HUES48 (cell line): ENCODE data around the gene STK32C.
A peak's percentile ranks its signal among the peaks of the same experiment; 100 is the strongest.

Source experiments
- H3K27ac ChIP-seq: one replicate; pipeline ENCODE4 v1.7.0; 2013; ENCODE audit warnings: low read depth, low read length, inconsistent platforms
- H3K27me3 ChIP-seq: 2 replicates; pipeline ENCODE4 v1.6.1; 2013; ENCODE audit warnings: mild to moderate bottlenecking, low read length; ENCODE audit not compliant: control insufficient read depth, insufficient read depth
- H3K36me3 ChIP-seq: 2 replicates; pipeline ENCODE4 v1.6.1; 2013; ENCODE audit warnings: low read length; ENCODE audit not compliant: control insufficient read depth, insufficient read depth
- H3K4me1 ChIP-seq: 2 replicates; pipeline ENCODE4 v1.6.1; 2013; ENCODE audit warnings: mild to moderate bottlenecking, low read length; ENCODE audit not compliant: control insufficient read depth, insufficient read depth
- H3K4me3 ChIP-seq: 2 replicates; pipeline ENCODE4 v1.5.1; 2013; ENCODE audit warnings: mild to moderate bottlenecking, low read depth, low read length
- H3K9ac ChIP-seq: 2 replicates; pipeline ENCODE4 v1.6.1; 2013; ENCODE audit warnings: mild to moderate bottlenecking, low read depth, low read length, moderate library complexity
- H3K9me3 ChIP-seq: 2 replicates; pipeline ENCODE4 v1.6.1; 2013; ENCODE audit warnings: low read length; ENCODE audit not compliant: control insufficient read depth, insufficient read depth

The STK32C gene

DNA sequence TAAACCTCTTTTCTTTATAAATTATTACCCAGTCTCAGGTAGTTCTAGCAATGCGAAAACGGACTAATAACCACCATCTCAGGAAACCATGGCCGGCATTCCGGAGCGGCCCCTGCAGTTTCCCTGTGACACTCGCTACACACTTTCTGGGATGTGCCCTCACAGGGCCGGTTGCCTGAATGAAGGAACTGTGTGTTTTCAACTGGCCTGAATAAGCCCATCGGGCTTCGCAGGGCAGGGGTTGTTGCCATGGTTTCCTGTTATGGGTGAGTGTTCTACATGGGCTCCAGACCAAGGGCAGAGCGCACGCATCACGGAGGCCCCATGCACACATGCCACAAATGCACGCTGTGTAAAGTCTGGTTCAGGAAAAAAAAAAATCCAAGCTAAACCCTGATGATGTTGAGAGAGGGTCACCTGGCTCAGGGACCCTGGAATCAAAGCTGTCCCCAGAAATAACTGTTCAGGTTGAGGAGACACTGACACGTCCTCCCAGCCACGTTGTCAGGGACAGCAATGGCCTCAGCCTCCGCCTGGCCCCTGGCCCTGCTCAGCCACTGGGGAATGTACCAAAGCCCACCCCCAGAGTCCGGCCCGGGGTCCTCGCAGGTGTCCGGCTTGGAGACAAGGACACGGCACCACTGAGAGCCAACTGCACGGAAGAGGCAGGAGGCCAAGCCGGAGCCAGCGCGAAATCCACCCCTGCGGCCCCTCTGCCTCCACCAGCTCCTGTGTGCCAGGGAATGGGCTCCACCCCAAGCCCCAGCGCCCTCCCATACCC is 47.9 kb downstream of the STK32C start:
- Histone ChIP-seq H3K9me3 (no peaks in the 10 kb centered on the region), H3K4me1 (no peaks in the 10 kb centered on the region), H3K9ac (no peak overlapping the region), H3K36me3 (no peaks in the 10 kb centered on the region), H3K27ac (no peak overlapping the region), H3K4me3 (no peak overlapping the region), H3K27me3 (no peaks in the 10 kb centered on the region)

- Histone ChIP-seq H3K27ac (no peak overlapping the region), H3K4me3 (no peak overlapping the region), H3K36me3 (no peaks in the 10 kb centered on the region), H3K9ac (no peak overlapping the region), H3K27me3 (no peaks in the 10 kb centered on the region), H3K4me1 (no peaks in the 10 kb centered on the region), H3K9me3 (no peaks in the 10 kb centered on the region)
These were observed 49.3 kb downstream of the STK32C start for GRCh38 chr10:132258423-132258822.

DNA sequence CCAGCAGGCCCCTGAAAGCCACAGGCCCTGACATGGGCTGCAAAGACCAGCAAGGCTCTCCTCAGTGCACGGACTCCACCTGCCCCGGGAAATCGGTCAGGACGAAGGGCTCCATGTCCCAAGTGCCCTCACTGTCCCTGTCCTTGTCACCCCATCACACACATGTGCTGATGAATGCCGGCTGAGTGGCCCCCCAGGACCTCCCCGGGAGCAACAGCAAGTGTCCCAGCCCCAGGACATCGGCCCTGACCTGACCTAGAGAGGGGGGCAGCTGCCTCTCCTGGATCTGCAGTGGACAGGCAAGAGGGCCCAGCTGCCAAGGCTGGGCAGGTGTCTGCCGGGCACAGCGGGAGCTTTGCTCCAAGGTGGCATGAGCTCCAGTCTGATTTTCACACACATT is 49.8 kb downstream of the STK32C start:
- no peaks in the 10 kb centered on the region for H3K4me1 ChIP-seq
- H3K9me3 ChIP-seq = no peaks in the 10 kb centered on the region

GRCh38 chr10:132257271-132257670 is 50.5 kb downstream of the STK32C start:
- H3K4me1 ChIP-seq = no peaks in the 10 kb centered on the region
- no peak overlapping the region for H3K9ac ChIP-seq
- no peak overlapping the region for H3K27ac ChIP-seq
- no peaks in the 10 kb centered on the region for H3K9me3 ChIP-seq
- H3K36me3 ChIP-seq = no peaks in the 10 kb centered on the region
- H3K27me3 ChIP-seq = no peaks in the 10 kb centered on the region
- H3K4me3 ChIP-seq = no peak overlapping the region

More for the DNA sequence above, 49.8 kb downstream of the STK32C start:
- Histone ChIP-seq H3K27me3 (no peaks in the 10 kb centered on the region), H3K4me3 (no peak overlapping the region), H3K36me3 (no peaks in the 10 kb centered on the region), H3K9ac (no peak overlapping the region), H3K27ac (no peak overlapping the region)

GRCh38 chr10:132256866-132257265 is 50.9 kb downstream of the STK32C start:
- H3K36me3 ChIP-seq = no peaks in the 10 kb centered on the region
- no peak overlapping the region for H3K4me3 ChIP-seq
- no peaks in the 10 kb centered on the region for H3K4me1 ChIP-seq
- no peak overlapping the region for H3K9ac ChIP-seq
- no peak overlapping the region for H3K27ac ChIP-seq
- no peaks in the 10 kb centered on the region for H3K9me3 ChIP-seq
- H3K27me3 ChIP-seq = no peaks in the 10 kb centered on the region

- H3K9me3 ChIP-seq = no peaks in the 10 kb centered on the region
- no peak overlapping the region for H3K27ac ChIP-seq
- no peaks in the 10 kb centered on the region for H3K4me1 ChIP-seq
- H3K27me3 ChIP-seq = no peaks in the 10 kb centered on the region
- H3K9ac ChIP-seq = no peak overlapping the region
- H3K4me3 ChIP-seq = no peak overlapping the region
- no peaks in the 10 kb centered on the region for H3K36me3 ChIP-seq
These were observed 52.0 kb downstream of the STK32C start for GRCh38 chr10:132255489-132256344.

DNA sequence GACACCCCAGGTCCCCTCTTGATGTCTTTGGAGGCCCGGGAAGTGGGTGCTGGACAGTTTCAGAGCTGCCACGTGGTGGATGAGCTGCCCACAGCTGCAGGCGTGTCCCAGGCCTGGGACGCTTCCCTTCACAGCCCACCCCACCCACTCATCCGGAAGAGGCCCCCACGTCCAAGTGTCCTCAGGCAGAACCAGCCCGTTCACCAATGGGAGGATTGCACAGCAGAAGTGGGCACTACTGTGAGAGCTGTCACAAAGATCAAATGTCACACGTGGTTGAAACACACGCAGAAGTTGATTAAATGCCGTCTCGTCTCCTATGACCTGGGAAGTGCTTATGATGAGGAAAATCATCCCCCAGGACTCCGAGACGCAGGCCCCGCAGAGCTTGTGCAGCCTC is 52.9 kb downstream of the STK32C start:
- Histone ChIP-seq H3K4me1 (no peaks in the 10 kb centered on the region), H3K9ac (no peak overlapping the region), H3K27me3 (no peaks in the 10 kb centered on the region), H3K9me3 (no peaks in the 10 kb centered on the region), H3K4me3 (no peak overlapping the region), H3K27ac (no peak overlapping the region), H3K36me3 (no peaks in the 10 kb centered on the region)

DNA sequence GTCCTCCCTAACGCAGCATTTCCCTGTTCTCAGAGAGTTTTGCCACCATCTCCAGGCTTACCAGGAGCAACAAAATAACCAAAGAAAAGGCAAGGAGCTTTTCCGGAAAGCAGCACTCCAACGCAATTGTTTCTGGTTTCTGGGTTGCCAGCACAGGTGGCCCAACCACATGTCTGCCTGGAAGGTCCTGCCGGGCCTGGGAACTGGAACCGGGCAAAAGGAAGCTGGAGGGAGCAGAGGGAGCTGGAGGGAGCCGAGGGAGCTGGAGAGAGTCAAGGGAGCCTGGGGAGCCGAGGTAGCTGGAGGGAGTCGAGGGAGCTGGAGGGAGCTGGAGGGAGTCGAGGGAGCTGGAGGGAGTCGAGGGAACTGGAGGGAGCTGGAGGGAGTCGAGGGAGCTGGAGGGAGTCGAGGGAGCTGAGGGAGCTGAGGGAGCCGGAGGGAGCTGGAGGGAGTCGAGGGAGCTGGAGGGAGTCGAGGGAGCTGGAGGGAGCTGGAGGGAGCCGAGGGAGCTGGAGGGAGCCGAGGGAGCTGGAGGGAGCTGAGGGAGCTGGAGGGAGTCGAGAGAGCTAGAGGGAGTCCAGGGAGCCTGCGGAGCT is 54.6 kb downstream of the STK32C start:
- Histone ChIP-seq H3K4me1 (peaks cover 5% of the 10 kb centered on the region; the same call in 1 of the 2 replicates), H3K9ac (no peak overlapping the region), H3K36me3 (no peaks in the 10 kb centered on the region), H3K27me3 (no peaks in the 10 kb centered on the region), H3K9me3 (no peaks in the 10 kb centered on the region), H3K4me3 (peak overlapping the region; percentile 44; the same call in 1 of the 2 replicates), H3K27ac (no peak overlapping the region)

DNA sequence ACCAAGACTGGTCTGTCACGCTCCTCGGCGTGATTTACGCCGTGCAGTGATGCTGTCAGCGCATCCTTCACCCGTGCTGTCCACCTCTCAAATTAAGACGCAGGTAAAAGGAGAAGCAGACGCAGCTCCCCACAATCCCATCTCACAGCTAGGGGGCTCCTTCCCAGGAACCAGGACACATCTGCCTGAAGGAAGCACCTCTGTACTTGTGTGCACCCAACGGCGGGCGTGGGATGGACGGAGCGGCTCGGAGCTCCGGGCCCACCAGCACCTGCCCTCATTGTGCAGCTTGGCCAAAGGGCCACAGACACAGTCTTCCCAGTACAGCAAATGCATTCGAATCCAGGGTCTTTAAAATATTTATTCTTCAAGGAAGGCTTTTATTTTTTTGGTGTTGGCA is 55.3 kb downstream of the STK32C start:
- Histone ChIP-seq H3K27me3 (no peaks in the 10 kb centered on the region), H3K9me3 (no peaks in the 10 kb centered on the region), H3K36me3 (no peaks in the 10 kb centered on the region), H3K27ac (no peak overlapping the region), H3K9ac (no peak overlapping the region), H3K4me1 (peaks cover 5% of the 10 kb centered on the region; the same call in 1 of the 2 replicates), H3K4me3 (no peak overlapping the region)

GRCh38 chr10:132251928-132252327 is 55.8 kb downstream of the STK32C start:
- Histone ChIP-seq H3K4me3 (no peak overlapping the region), H3K9me3 (no peaks in the 10 kb centered on the region), H3K36me3 (no peaks in the 10 kb centered on the region), H3K27me3 (no peaks in the 10 kb centered on the region), H3K9ac (no peak overlapping the region), H3K27ac (no peak overlapping the region), H3K4me1 (peaks cover 5% of the 10 kb centered on the region; the same call in 1 of the 2 replicates)
